HFF-Myc (cell line): ENCODE data around the gene HNRNPA3.

ENCODE experiments used
- DNase-seq: peaks from one replicate; pipeline ENCODE4 v3.0.0-alpha.2; 2011; ENCODE audit warnings: low read depth; ENCODE audit errors: extremely low read depth
- H3K4me3 ChIP-seq: replicated peaks from 2 replicates; pipeline ENCODE4 v1.5.1; 2011; ENCODE audit warnings: low read depth, mild to moderate bottlenecking, control low read depth, low read length
- TF ChIP-seq, protein P1 (sequence below): IDR thresholded peaks from 2 replicates; pipeline ENCODE4 v1.5.1; 2012; ENCODE audit warnings: mild to moderate bottlenecking, low read depth, low read length, control low read depth; ENCODE audit errors: missing control alignments

Gene HNRNPA3

DNA sequence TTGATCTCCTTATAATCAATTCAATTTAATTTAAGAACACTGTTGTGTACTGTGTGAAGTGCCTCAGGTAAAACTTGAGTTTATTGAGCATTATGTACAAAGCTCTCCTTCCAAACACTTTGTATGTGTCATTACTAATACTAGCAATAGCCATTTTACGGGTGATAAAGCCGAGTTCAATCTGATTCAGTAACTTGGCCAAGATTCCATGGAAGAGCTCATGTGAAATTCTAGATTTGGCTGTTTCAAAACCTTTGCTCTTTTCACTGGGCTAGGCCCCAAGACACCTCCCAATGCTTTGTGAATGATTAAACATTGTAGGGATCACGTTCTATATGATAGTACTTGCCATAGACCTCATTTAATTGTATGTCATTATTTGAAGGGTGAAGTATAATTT, 60.8 kb downstream of the HNRNPA3 start:
- H3K4me3 ChIP-seq = no peak overlapping the region
- DNase-seq = no peak

More for the DNA sequence above, 60.8 kb downstream of the HNRNPA3 start:
- TF ChIP-seq, protein P1, sequence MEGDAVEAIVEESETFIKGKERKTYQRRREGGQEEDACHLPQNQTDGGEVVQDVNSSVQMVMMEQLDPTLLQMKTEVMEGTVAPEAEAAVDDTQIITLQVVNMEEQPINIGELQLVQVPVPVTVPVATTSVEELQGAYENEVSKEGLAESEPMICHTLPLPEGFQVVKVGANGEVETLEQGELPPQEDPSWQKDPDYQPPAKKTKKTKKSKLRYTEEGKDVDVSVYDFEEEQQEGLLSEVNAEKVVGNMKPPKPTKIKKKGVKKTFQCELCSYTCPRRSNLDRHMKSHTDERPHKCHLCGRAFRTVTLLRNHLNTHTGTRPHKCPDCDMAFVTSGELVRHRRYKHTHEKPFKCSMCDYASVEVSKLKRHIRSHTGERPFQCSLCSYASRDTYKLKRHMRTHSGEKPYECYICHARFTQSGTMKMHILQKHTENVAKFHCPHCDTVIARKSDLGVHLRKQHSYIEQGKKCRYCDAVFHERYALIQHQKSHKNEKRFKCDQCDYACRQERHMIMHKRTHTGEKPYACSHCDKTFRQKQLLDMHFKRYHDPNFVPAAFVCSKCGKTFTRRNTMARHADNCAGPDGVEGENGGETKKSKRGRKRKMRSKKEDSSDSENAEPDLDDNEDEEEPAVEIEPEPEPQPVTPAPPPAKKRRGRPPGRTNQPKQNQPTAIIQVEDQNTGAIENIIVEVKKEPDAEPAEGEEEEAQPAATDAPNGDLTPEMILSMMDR = no peak
